Karpas-422 (cell line): ENCODE data around the gene MAPK6. TPM values are rescaled to one million over a fixed set of nuclear protein-coding genes. Genes with fewer than 3 reads are reported as not detected.

Source experiments
- DNase-seq: peaks from one replicate; pipeline ENCODE4 v3.0.0-alpha.2; 2015
- H2AFZ ChIP-seq: fragments of 200-600 bp; sonication (generic); 2 replicates; pipeline ENCODE4 v1.6.1; 2014; ENCODE audit warnings: antibody characterized with exemption, low read length, mixed read lengths
- H3K27ac ChIP-seq: fragments of 200-600 bp; sonication (generic); 2 replicates; pipeline ENCODE4 v1.5.1; 2014; ENCODE audit warnings: mild to moderate bottlenecking, low read length, moderate library complexity
- H3K27me3 ChIP-seq: fragments of 200-600 bp; sonication (generic); 2 replicates; pipeline ENCODE4 v1.6.1; 2014; ENCODE audit warnings: low read length, mixed read lengths
- H3K36me3 ChIP-seq: fragments of 200-600 bp; sonication (generic); 2 replicates; pipeline ENCODE4 v1.6.1; 2014; ENCODE audit warnings: low read length, mixed read lengths; ENCODE audit not compliant: insufficient read depth
- H3K4me1 ChIP-seq: fragments of 200-600 bp; sonication (generic); 2 replicates; pipeline ENCODE4 v1.6.1; 2014; ENCODE audit warnings: mild to moderate bottlenecking, low read length, mixed read lengths
- H3K4me2 ChIP-seq: fragments of 200-600 bp; sonication (generic); 2 replicates; pipeline ENCODE4 v1.6.1; 2014; ENCODE audit warnings: low read length, low read depth, mild to moderate bottlenecking; ENCODE audit not compliant: poor library complexity, severe bottlenecking
- H3K4me3 ChIP-seq: fragments of 200-600 bp; sonication (generic); 2 replicates; pipeline ENCODE4 v1.5.1; 2014; ENCODE audit warnings: mild to moderate bottlenecking, antibody characterized with exemption, low read length, mixed read lengths
- H3K79me2 ChIP-seq: fragments of 200-600 bp; sonication (generic); 2 replicates; pipeline ENCODE4 v1.6.1; 2014; ENCODE audit warnings: mild to moderate bottlenecking, low read length, mixed read lengths
- H3K9ac ChIP-seq: fragments of 200-600 bp; sonication (generic); 2 replicates; pipeline ENCODE4 v1.6.0; 2014; ENCODE audit warnings: low read length
- H3K9me2 ChIP-seq: fragments of 200-600 bp; sonication (generic), shearing (Covaris generic); replicated peaks from 2 replicates; pipeline ENCODE4 v1.6.0; 2014; ENCODE audit warnings: mild to moderate bottlenecking, low read length, moderate library complexity; ENCODE audit not compliant: insufficient read depth
- H3K9me3 ChIP-seq: fragments of 300-700, 200-600 bp; sonication (generic); 2 replicates; pipeline ENCODE4 v1.6.1; 2014; ENCODE audit warnings: low read length, mixed read lengths
- H4K20me1 ChIP-seq: fragments of 200-600 bp; sonication (generic); 2 replicates; pipeline ENCODE4 v1.6.1; 2014; ENCODE audit warnings: mild to moderate bottlenecking, antibody characterized with exemption, low read length, low read depth; ENCODE audit not compliant: insufficient read depth
- total RNA-seq: library from RNA; depleted of rRNA; stranded (reverse); fragments of >200 nt; shearing (Covaris generic); gene quantifications from 2 replicates; pipeline ENCODE4 v1.2.3, GENCODE V29; 2014; ENCODE audit warnings: low replicate concordance

MAPK6 gene
- total RNA-seq, 1 experiment from 2014 or later, result 24.7 TPM

DNA sequence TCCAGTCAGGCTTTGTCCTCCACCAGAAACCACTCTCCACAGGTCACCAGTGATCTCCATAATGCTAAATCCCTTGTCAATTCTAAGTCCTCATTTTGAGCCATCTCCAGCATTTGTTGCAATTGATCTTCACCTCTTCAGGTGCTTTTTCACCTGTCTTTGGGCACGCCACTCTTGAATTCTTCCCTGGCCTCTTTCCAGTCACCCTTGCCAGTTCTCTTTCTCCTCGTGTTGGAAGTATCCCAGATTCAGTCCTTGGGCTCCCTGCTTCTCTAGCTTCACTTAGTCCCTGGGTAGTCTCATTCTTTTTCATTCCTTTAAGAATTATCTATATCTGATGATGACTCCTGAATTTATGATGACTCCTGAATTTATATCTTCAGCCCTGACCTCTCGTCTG is 37.5 kb downstream of the MAPK6 start:
- DNase-seq, result no peak
- no peaks in the 10 kb centered on the region for H3K27me3 ChIP-seq
- no peak overlapping the region for H3K27ac ChIP-seq
- H3K4me2 ChIP-seq, result no peak overlapping the region
- no peaks in the 10 kb centered on the region for H3K4me1 ChIP-seq
- H3K4me3 ChIP-seq, result no peak overlapping the region
- no peak overlapping the region for H2AFZ ChIP-seq
- H3K9ac ChIP-seq, result no peak overlapping the region
- H3K9me2 ChIP-seq, result no peaks in the 10 kb centered on the region
- peaks cover 15% of the 10 kb centered on the region for H3K79me2 ChIP-seq
- H4K20me1 ChIP-seq, result no peaks in the 10 kb centered on the region
- H3K9me3 ChIP-seq, result no peaks in the 10 kb centered on the region
- H3K36me3 ChIP-seq, result peaks cover 40% of the 10 kb centered on the region

DNA sequence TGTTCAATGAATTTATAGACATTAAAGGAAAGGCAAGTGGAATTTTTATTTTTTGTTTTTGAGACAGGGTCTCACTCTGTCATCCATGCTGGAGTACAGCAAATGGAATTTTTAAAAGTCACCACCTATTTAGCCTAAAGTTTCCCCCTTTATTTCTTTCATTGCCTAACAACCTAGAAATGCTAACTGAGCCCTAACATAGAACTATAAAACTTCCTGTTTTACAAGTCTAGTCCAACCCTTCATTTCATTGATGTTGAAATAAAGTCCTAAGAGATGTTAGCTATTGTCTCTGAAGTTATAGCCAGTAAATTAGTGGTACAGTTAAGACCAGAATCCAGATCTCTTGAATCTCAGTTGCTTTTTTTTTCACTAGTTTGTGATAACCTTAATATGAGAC is 39.0 kb downstream of the MAPK6 start:
- Histone ChIP-seq H3K4me3 (no peak overlapping the region), H3K79me2 (peaks cover 6% of the 10 kb centered on the region; the same call in 1 of the 2 replicates), H3K36me3 (peaks cover 32% of the 10 kb centered on the region; the same call in 1 of the 2 replicates), H2AFZ (no peak overlapping the region), H3K9me2 (no peaks in the 10 kb centered on the region), H3K27ac (no peak overlapping the region), H3K9me3 (no peaks in the 10 kb centered on the region), H4K20me1 (no peaks in the 10 kb centered on the region), H3K4me2 (no peak overlapping the region), H3K27me3 (no peaks in the 10 kb centered on the region), H3K9ac (no peak overlapping the region), H3K4me1 (no peaks in the 10 kb centered on the region)
- DNase-seq, result no peak

DNA sequence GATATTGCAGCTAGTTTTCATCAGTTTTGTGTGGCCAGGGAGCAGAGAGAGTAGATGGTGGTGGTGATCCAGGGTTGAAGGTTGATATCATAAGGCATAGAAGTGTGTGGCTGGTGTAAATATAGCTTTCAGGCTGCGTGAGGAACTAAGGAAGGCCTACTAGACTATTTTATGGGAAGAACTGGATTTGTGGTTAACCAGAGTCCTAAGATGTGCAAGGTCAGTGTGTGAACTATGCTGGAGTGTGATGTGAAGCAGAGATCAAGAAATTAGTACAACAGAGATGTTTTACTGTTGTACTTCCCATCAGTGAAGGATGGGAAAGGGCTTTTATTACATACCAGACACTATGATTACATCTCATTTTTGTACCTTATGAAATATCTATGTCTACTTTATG is 41.5 kb downstream of the MAPK6 start:
- H4K20me1 ChIP-seq, result no peaks in the 10 kb centered on the region
- H3K4me1 ChIP-seq, result no peaks in the 10 kb centered on the region
- H3K9me3 ChIP-seq, result no peaks in the 10 kb centered on the region
- H3K9me2 ChIP-seq, result no peaks in the 10 kb centered on the region
- no peak overlapping the region for H3K9ac ChIP-seq
- H3K27ac ChIP-seq, result no peak overlapping the region
- no peak for DNase-seq
- H3K79me2 ChIP-seq, result no peaks in the 10 kb centered on the region
- no peak overlapping the region for H3K4me2 ChIP-seq
- peaks cover 35% of the 10 kb centered on the region; the same call in 1 of the 2 replicates for H3K36me3 ChIP-seq
- no peak overlapping the region for H2AFZ ChIP-seq
- H3K4me3 ChIP-seq, result no peak overlapping the region
- H3K27me3 ChIP-seq, result no peaks in the 10 kb centered on the region

DNA sequence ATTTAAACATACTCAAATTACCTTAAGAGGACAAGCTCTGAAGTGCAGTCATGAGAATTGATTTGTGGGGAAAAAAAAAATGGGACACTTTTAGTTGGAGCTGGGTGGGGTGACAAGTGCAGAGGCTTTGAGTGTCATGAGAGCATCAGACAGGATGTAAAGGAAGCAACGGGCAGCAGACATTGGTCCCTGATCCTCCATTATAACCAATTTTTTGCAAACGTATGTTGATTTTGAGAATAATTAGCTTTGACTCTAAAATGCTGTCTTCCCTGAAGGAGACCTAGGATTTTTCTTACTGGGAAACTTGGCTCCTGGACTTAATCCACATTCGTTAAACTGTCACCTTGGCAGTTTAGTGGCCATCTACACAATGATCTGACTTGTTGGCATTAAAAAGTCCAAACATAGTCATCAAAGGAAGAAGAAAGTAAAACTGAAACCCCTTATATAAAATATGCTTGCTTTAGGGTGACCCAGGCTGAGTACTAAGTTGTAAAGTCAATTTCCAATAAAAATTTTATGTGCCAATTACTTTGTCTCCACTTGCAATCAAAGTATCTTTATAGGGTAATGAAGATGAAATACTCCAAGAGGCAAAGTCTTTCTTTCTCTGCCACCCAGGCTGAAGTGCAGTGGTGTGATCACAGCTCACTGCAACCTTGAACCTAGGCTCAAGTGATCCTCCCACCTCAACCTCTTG is 48.0 kb downstream of the MAPK6 start:
- Histone ChIP-seq H4K20me1 (no peaks in the 10 kb centered on the region), H3K27ac (no peak overlapping the region), H3K4me2 (no peak overlapping the region), H3K36me3 (peaks cover 7% of the 10 kb centered on the region; the same call in 1 of the 2 replicates), H3K9ac (no peak overlapping the region), H3K4me1 (no peaks in the 10 kb centered on the region), H3K9me2 (no peaks in the 10 kb centered on the region), H3K79me2 (no peaks in the 10 kb centered on the region), H3K4me3 (no peak overlapping the region), H3K9me3 (no peaks in the 10 kb centered on the region), H3K27me3 (no peaks in the 10 kb centered on the region), H2AFZ (no peak overlapping the region)
- DNase-seq, result no peak

DNA sequence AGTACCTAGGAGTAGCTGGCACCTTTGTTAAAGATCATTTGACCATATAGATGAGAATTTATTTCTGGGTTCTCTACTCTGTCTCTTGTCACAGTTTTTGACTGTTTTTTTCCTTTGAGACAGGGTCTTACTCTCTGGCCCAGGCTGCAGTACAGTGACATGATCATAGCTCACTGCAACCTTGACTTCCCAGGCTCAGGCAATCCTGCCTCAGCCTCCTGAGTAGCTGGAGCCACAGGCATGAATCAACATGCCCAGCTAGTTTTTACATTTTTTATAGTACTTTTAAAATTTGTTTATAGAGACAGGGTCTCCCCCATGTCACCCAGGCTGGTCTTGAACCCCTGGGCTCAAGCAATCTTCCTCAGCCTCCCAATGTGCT is 48.5 kb downstream of the MAPK6 start:
- Histone ChIP-seq H3K9me3 (no peaks in the 10 kb centered on the region), H2AFZ (no peak overlapping the region), H3K27ac (no peak overlapping the region), H3K9ac (no peak overlapping the region), H3K79me2 (no peaks in the 10 kb centered on the region), H3K4me1 (no peaks in the 10 kb centered on the region), H3K36me3 (peaks cover 7% of the 10 kb centered on the region; the same call in 1 of the 2 replicates), H3K27me3 (no peaks in the 10 kb centered on the region), H3K4me3 (no peak overlapping the region), H4K20me1 (no peaks in the 10 kb centered on the region), H3K9me2 (no peaks in the 10 kb centered on the region), H3K4me2 (no peak overlapping the region)
- DNase-seq, result no peak

DNA sequence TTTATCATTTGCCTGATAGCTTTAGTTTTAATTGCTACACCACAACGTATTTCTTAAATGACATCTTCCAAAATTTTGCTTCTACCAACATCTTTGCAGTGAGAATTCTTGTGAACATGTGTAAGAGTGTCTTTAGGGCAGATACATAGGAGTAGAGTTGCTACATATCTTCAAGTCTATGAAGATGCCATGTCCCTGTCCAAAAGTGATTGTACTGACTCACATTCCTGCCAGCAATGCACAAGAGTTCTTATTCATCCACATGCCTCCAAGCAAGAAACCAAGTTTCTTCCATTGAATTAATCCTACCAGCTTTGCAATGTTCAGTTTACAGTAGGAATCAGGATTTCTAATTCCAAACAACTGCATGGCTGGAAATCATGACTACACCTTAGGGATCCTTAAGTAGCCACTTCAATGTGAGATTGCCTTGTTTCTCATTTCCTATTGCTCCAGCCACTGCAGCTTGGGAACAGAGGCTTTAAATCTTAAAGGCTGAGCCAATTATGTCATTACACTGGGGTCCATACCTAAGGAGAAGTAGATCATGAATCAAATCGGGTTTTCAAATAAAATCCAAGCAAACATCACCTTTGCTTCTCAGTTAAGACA is 49.1 kb downstream of the MAPK6 start:
- no peak for DNase-seq
- H3K4me1 ChIP-seq, result no peaks in the 10 kb centered on the region
- no peak overlapping the region for H3K4me3 ChIP-seq
- no peaks in the 10 kb centered on the region for H3K27me3 ChIP-seq
- no peaks in the 10 kb centered on the region for H3K79me2 ChIP-seq
- H2AFZ ChIP-seq, result no peak overlapping the region
- no peaks in the 10 kb centered on the region for H3K9me3 ChIP-seq
- peaks cover 7% of the 10 kb centered on the region; the same call in 1 of the 2 replicates for H3K36me3 ChIP-seq
- H3K4me2 ChIP-seq, result no peak overlapping the region
- no peaks in the 10 kb centered on the region for H4K20me1 ChIP-seq
- H3K9ac ChIP-seq, result no peak overlapping the region
- no peaks in the 10 kb centered on the region for H3K9me2 ChIP-seq
- H3K27ac ChIP-seq, result no peak overlapping the region

DNA sequence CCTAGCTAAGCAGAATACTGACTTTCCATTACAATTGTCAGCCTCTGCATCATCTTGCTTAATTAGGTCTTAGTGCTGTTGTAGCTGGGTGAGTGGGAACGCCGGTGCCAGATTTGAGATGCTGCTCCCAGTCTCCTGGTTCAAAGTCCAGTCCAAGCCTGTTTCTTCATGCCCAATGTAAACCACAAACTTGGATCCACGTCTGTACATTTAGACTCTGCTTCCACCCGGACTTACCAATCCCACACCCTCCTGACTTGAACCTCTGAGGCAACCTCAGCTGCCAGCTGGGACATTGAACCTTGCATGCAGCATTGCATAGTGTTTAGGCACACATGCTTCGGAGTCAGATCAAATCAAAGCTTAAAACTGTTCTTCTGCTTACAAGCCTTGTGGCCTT is 50.5 kb downstream of the MAPK6 start:
- DNase-seq, result no peak
- Histone ChIP-seq H3K27me3 (no peaks in the 10 kb centered on the region), H3K4me3 (no peak overlapping the region), H3K4me2 (no peak overlapping the region), H3K79me2 (no peaks in the 10 kb centered on the region), H3K36me3 (no peaks in the 10 kb centered on the region), H3K9me2 (no peaks in the 10 kb centered on the region), H3K9ac (no peak overlapping the region), H4K20me1 (no peaks in the 10 kb centered on the region), H2AFZ (no peak overlapping the region), H3K27ac (no peak overlapping the region), H3K9me3 (no peaks in the 10 kb centered on the region), H3K4me1 (no peaks in the 10 kb centered on the region)

DNA sequence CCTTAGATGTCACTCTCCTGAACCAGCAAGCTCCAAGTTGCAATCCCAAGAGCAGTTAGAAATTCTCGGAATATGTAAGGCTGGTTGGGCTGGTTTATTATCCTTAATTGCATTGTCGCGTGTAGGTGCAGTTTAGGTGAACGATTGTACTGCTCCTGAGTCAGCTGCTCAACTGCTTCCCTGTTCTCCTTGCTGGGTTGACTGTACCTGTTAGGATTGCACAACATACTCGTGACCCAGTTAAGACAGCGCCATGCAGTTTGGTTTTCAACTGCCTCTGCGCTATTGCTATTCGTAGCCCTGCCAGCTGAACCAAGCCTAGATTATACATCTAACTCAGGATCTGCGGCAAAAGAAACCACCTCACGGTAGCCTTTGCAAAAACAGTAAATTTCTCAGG is 52.6 kb downstream of the MAPK6 start:
- Histone ChIP-seq H3K4me2 (no peak overlapping the region), H4K20me1 (no peaks in the 10 kb centered on the region), H3K36me3 (no peaks in the 10 kb centered on the region), H3K9ac (no peak overlapping the region), H3K79me2 (no peaks in the 10 kb centered on the region), H3K27ac (no peak overlapping the region), H3K4me1 (no peaks in the 10 kb centered on the region), H2AFZ (no peak overlapping the region), H3K4me3 (no peak overlapping the region), H3K9me3 (no peaks in the 10 kb centered on the region), H3K27me3 (no peaks in the 10 kb centered on the region), H3K9me2 (no peaks in the 10 kb centered on the region)
- no peak for DNase-seq
